HUES64 (cell line): ENCODE results near the gene GLIPR1L1. TPM values are rescaled to one million over a fixed set of nuclear protein-coding genes. Genes with fewer than 3 reads are reported as not detected.

ENCODE experiments used
- H3K27ac ChIP-seq: 2 replicates; pipeline ENCODE4 v1.7.0; 2013; ENCODE audit warnings: low read depth, low read length, inconsistent platforms
- H3K27me3 ChIP-seq: 2 replicates; pipeline ENCODE4 v1.6.1; 2013; ENCODE audit warnings: mild to moderate bottlenecking, low read length; ENCODE audit not compliant: insufficient read depth
- H3K36me3 ChIP-seq: 2 replicates; pipeline ENCODE4 v1.6.1; 2013; ENCODE audit warnings: mild to moderate bottlenecking, low read length; ENCODE audit not compliant: insufficient read depth
- H3K4me1 ChIP-seq: 2 replicates; pipeline ENCODE4 v1.6.1; 2013; ENCODE audit warnings: mild to moderate bottlenecking, low read length, moderate library complexity; ENCODE audit not compliant: insufficient read depth
- H3K4me3 ChIP-seq: 2 replicates; pipeline ENCODE4 v1.5.1; 2013; ENCODE audit warnings: mild to moderate bottlenecking, low read length, moderate library complexity
- H3K9ac ChIP-seq: 2 replicates; pipeline ENCODE4 v1.6.1; 2013; ENCODE audit warnings: mild to moderate bottlenecking, low read depth, low read length
- H3K9me3 ChIP-seq: 2 replicates; pipeline ENCODE4 v1.6.1; 2013; ENCODE audit warnings: low read depth, low read length; ENCODE audit not compliant: insufficient read depth
- WGBS: fragments of 150-250, 120-280 bp; methylation state at CpG from one replicate; pipeline ENCODE4 v1.1.7; 2013; ENCODE audit warnings: missing lambda C conversion rate; 5-methylcytosine and 5-hydroxymethylcytosine counted together
- polyA plus RNA-seq, 2 experiments: library from polyadenylated mRNA; stranded (reverse); fragments of 50-300 nt; gene quantifications; one replicate each; pipeline ENCODE4 v1.2.3, GENCODE V29; 2013

Gene GLIPR1L1
- polyA plus RNA-seq (2013, experiment 1 of 2), result 56.1 TPM
- 44.8 TPM for polyA plus RNA-seq (2013, experiment 2 of 2)

GRCh38 chr12:75334384-75335030 is at the start of gene GLIPR1L1:
Gene GLIPR1L1 (plus strand): TSS chr12:75334670. CDS start chr12:75334729, 59 bp downstream.
- Histone ChIP-seq H3K27me3 (0 out of 2 replicates have a peak, but pooled peaks cover 4% of the 10 kb centered on the region), H3K4me1 (peaks cover 7% of the 10 kb centered on the region), H3K4me3 (peak within 1 kb of the TSS; percentile 60), H3K36me3 (no peaks in the 10 kb centered on the region), H3K9me3 (no peaks in the 10 kb centered on the region), H3K9ac (peak within 1 kb of the TSS; percentile 30), H3K27ac (no peak within 1 kb of the TSS)
- WGBS, result 6% methylated on average over 16 of the region's 23 CpGs

- H3K4me1 ChIP-seq, result no peaks in the 10 kb centered on the region
- 92% methylated on average over 1 of the region's 1 CpG for WGBS
- H3K9ac ChIP-seq, result no peak overlapping the region
- no peaks in the 10 kb centered on the region for H3K27me3 ChIP-seq
- H3K4me3 ChIP-seq, result no peak overlapping the region
- H3K36me3 ChIP-seq, result no peaks in the 10 kb centered on the region
- no peaks in the 10 kb centered on the region for H3K9me3 ChIP-seq
- H3K27ac ChIP-seq, result no peak overlapping the region
Observed at GRCh38 chr12:75288860-75289259, 45.6 kb upstream of the GLIPR1L1 start.

GRCh38 chr12:75289753-75290152 is 44.7 kb upstream of the GLIPR1L1 start:
- no peak overlapping the region for H3K4me3 ChIP-seq
- no peaks in the 10 kb centered on the region for H3K9me3 ChIP-seq
- H3K27ac ChIP-seq, result no peak overlapping the region
- no peak overlapping the region for H3K9ac ChIP-seq
- H3K4me1 ChIP-seq, result peaks cover 5% of the 10 kb centered on the region
- H3K36me3 ChIP-seq, result no peaks in the 10 kb centered on the region
- WGBS, result 100% methylated on average over 1 of the region's 1 CpG
- H3K27me3 ChIP-seq, result no peaks in the 10 kb centered on the region

- H3K27ac ChIP-seq, result no peak overlapping the region
- peaks cover 5% of the 10 kb centered on the region for H3K4me1 ChIP-seq
- no peaks in the 10 kb centered on the region for H3K27me3 ChIP-seq
- H3K9me3 ChIP-seq, result no peaks in the 10 kb centered on the region
- 100% methylated on average over 1 of the region's 1 CpG for WGBS
- H3K4me3 ChIP-seq, result no peak overlapping the region
- no peaks in the 10 kb centered on the region for H3K36me3 ChIP-seq
- no peak overlapping the region for H3K9ac ChIP-seq
Observed at GRCh38 chr12:75291014-75291413, 43.5 kb upstream of the GLIPR1L1 start.

GRCh38 chr12:75294336-75294735 is 40.1 kb upstream of the GLIPR1L1 start:
- WGBS, result 27% methylated on average over 2 of the region's 3 CpGs
- H3K4me3 ChIP-seq, result no peak overlapping the region
- no peak overlapping the region for H3K27ac ChIP-seq
- peaks cover 5% of the 10 kb centered on the region for H3K4me1 ChIP-seq
- H3K27me3 ChIP-seq, result no peaks in the 10 kb centered on the region
- H3K9me3 ChIP-seq, result no peaks in the 10 kb centered on the region
- no peaks in the 10 kb centered on the region for H3K36me3 ChIP-seq
- no peak overlapping the region for H3K9ac ChIP-seq

GRCh38 chr12:75294797-75295196 is 39.7 kb upstream of the GLIPR1L1 start:
- no peak overlapping the region for H3K27ac ChIP-seq
- peaks cover 5% of the 10 kb centered on the region for H3K4me1 ChIP-seq
- H3K9ac ChIP-seq, result no peak overlapping the region
- H3K27me3 ChIP-seq, result no peaks in the 10 kb centered on the region
- no peak overlapping the region for H3K4me3 ChIP-seq
- WGBS, result no CpG with 5 or more reads among the region's 3 CpGs
- no peaks in the 10 kb centered on the region for H3K36me3 ChIP-seq
- H3K9me3 ChIP-seq, result no peaks in the 10 kb centered on the region

GRCh38 chr12:75302225-75302624 is 32.2 kb upstream of the GLIPR1L1 start:
- no peak overlapping the region for H3K9ac ChIP-seq
- H3K36me3 ChIP-seq, result no peaks in the 10 kb centered on the region
- H3K27me3 ChIP-seq, result no peaks in the 10 kb centered on the region
- no peaks in the 10 kb centered on the region for H3K4me1 ChIP-seq
- WGBS, result no CpG with 5 or more reads among the region's 2 CpGs
- H3K27ac ChIP-seq, result no peak overlapping the region
- H3K4me3 ChIP-seq, result no peak overlapping the region
- H3K9me3 ChIP-seq, result no peaks in the 10 kb centered on the region

GRCh38 chr12:75302781-75303180 is 31.7 kb upstream of the GLIPR1L1 start:
- Histone ChIP-seq H3K27me3 (no peaks in the 10 kb centered on the region), H3K27ac (no peak overlapping the region), H3K4me1 (no peaks in the 10 kb centered on the region), H3K4me3 (no peak overlapping the region), H3K9ac (no peak overlapping the region), H3K9me3 (no peaks in the 10 kb centered on the region), H3K36me3 (no peaks in the 10 kb centered on the region)

- Histone ChIP-seq H3K4me3 (no peak overlapping the region), H3K27me3 (no peaks in the 10 kb centered on the region), H3K9ac (no peak overlapping the region), H3K9me3 (no peaks in the 10 kb centered on the region), H3K27ac (no peak overlapping the region), H3K36me3 (no peaks in the 10 kb centered on the region), H3K4me1 (no peaks in the 10 kb centered on the region)
- 94% methylated on average over 56 of the region's 56 CpGs for WGBS
Observed at GRCh38 chr12:75305412-75306332, 28.8 kb upstream of the GLIPR1L1 start.

- Histone ChIP-seq H3K9ac (no peak overlapping the region), H3K36me3 (no peaks in the 10 kb centered on the region), H3K4me1 (no peaks in the 10 kb centered on the region), H3K27ac (no peak overlapping the region), H3K4me3 (no peak overlapping the region), H3K9me3 (no peaks in the 10 kb centered on the region), H3K27me3 (no peaks in the 10 kb centered on the region)
- WGBS, result 94% methylated on average over 2 of the region's 2 CpGs
Observed at GRCh38 chr12:75308279-75308678, 26.2 kb upstream of the GLIPR1L1 start.

GRCh38 chr12:75311369-75311768 is 23.1 kb upstream of the GLIPR1L1 start:
- Histone ChIP-seq H3K4me1 (no peaks in the 10 kb centered on the region), H3K27me3 (no peaks in the 10 kb centered on the region), H3K36me3 (no peaks in the 10 kb centered on the region), H3K9ac (no peak overlapping the region), H3K9me3 (no peaks in the 10 kb centered on the region), H3K27ac (no peak overlapping the region), H3K4me3 (no peak overlapping the region)
- 73% methylated on average over 1 of the region's 3 CpGs for WGBS
